Endothelial cell of umbilical vein (primary cell): ENCODE measurements around the gene GNAI1. TPM values are rescaled to one million over a fixed set of nuclear protein-coding genes. Genes with fewer than 3 reads are reported as not detected.

Source experiments
- BruUV-seq: library from RNA; stranded (reverse); fragments of 400-500 nt; replicated peaks from 2 replicates; lab custom pipeline; 2021; lab: Mats Ljungman, UMichigan
- CTCF ChIA-PET: fragments of 300-600, 350-600 bp; sonication (Branson Sonifier 250); formaldehyde crosslinking; loops from one replicate; lab custom pipeline; 2021; ENCODE audit warnings: antibody characterized with exemption, inconsistent platforms; lab: Charles Lee
- POLR2A ChIA-PET: fragments of 300-600, 350-600 bp; sonication (Branson Sonifier 250); formaldehyde crosslinking; loops from one replicate; lab custom pipeline; 2021; ENCODE audit warnings: antibody characterized with exemption, inconsistent platforms; lab: Charles Lee
- DNase-seq: peaks from one replicate; pipeline ENCODE4 v3.0.0-alpha.2; 2011; ENCODE audit warnings: low read depth, low spot score
- FAIRE-seq: peaks from 2 replicates; lab custom pipeline; 2011; peaks lifted over from hg19 to GRCh38; lab: Jason Lieb, UNC
- H2AFZ ChIP-seq: 2 replicates; pipeline ENCODE4 v1.6.0; 2012; ENCODE audit warnings: low read depth, low read length, control low read depth, inconsistent platforms
- H3K27ac ChIP-seq: 2 replicates; pipeline ENCODE4 v1.5.1; 2011; ENCODE audit warnings: low read depth, mild to moderate bottlenecking, control low read depth, low read length, moderate library complexity; ENCODE audit not compliant: insufficient read depth
- H3K27me3 ChIP-seq, 2 experiments: 2 replicates each; pipeline versions ENCODE4 v1.6.0 to v1.6.1; 2011; ENCODE audit warnings: low read length in 2 of 2, mixed read lengths in 1 of 2; ENCODE audit not compliant: control insufficient read depth in 2 of 2, insufficient read depth in 2 of 2
- H3K36me3 ChIP-seq, 2 experiments: 2 replicates in 1 of 2; 3 replicates in 1 of 2; pipeline ENCODE4 v1.5.1; 2011; ENCODE audit warnings: low read length in 2 of 2, mild to moderate bottlenecking in 1 of 2, moderate library complexity in 1 of 2; ENCODE audit not compliant: control insufficient read depth in 2 of 2, insufficient read depth in 2 of 2; ENCODE audit errors: extremely low read depth in 1 of 2
- H3K4me1 ChIP-seq: 3 replicates; pipeline ENCODE4 v1.5.1; 2011; ENCODE audit warnings: mild to moderate bottlenecking, low read length; ENCODE audit not compliant: control insufficient read depth, insufficient read depth; ENCODE audit errors: extremely low read depth
- H3K4me2 ChIP-seq: 2 replicates; pipeline ENCODE4 v1.6.1; 2011; ENCODE audit warnings: low read length, control low read depth, mixed read lengths; ENCODE audit not compliant: insufficient read depth
- H3K4me3 ChIP-seq, 3 experiments: fragments of 200-600 bp in 1 of 3; sonication (generic), shearing (Covaris generic) in 1 of 3; replicated peaks in 1 of 3; 2 replicates each; pipeline ENCODE4 v1.5.1; 2011 to 2016; ENCODE audit warnings: control low read depth in 3 of 3, low read length in 3 of 3, mild to moderate bottlenecking in 2 of 3, inconsistent platforms in 1 of 3, low read depth in 1 of 3, moderate library complexity in 1 of 3; ENCODE audit not compliant: insufficient read depth in 1 of 3
- H3K79me2 ChIP-seq: 2 replicates; pipeline ENCODE4 v1.6.0; 2012; ENCODE audit warnings: low read length, inconsistent platforms; ENCODE audit not compliant: control insufficient read depth, insufficient read depth
- H3K9ac ChIP-seq: replicated peaks from 2 replicates; pipeline ENCODE3; 2011; ENCODE audit warnings: low read length, control low read depth; ENCODE audit not compliant: insufficient read depth; ENCODE audit errors: extremely low read depth
- H3K9me1 ChIP-seq: replicated peaks from 3 replicates; pipeline ENCODE4 v1.6.0; 2011; ENCODE audit warnings: mild to moderate bottlenecking, low read length; ENCODE audit not compliant: control insufficient read depth, insufficient read depth; ENCODE audit errors: extremely low read depth
- H3K9me3 ChIP-seq: replicated peaks from 2 replicates; pipeline ENCODE4 v1.5.1; 2012; ENCODE audit warnings: low read length, inconsistent platforms; ENCODE audit not compliant: control insufficient read depth, insufficient read depth
- H4K20me1 ChIP-seq: replicated peaks from 2 replicates; pipeline ENCODE3; 2011; ENCODE audit warnings: mild to moderate bottlenecking, low read length; ENCODE audit not compliant: control insufficient read depth, insufficient read depth; ENCODE audit errors: extremely low read depth
- CTCF ChIP-seq, 2 donors: IDR thresholded peaks; 1 replicate in 1 of 2; 2 replicates in 1 of 2; pipeline ENCODE4 v1.5.1; 2011; ENCODE audit warnings: low read length in 2 of 2, mild to moderate bottlenecking in 2 of 2, moderate library complexity in 2 of 2, control low read depth in 1 of 2, inconsistent platforms in 1 of 2, low read depth in 1 of 2; ENCODE audit not compliant: insufficient read depth in 1 of 2; ENCODE audit errors: extremely low read depth in 1 of 2
- EZH2 ChIP-seq: IDR thresholded peaks from 2 replicates; pipeline ENCODE4 v1.6.1; 2012; ENCODE audit warnings: borderline replicate concordance, low read depth, mild to moderate bottlenecking, moderate library complexity, low read length, inconsistent platforms; ENCODE audit not compliant: severe bottlenecking
- FOS ChIP-seq: IDR thresholded peaks from 2 replicates; pipeline ENCODE4 v1.6.1; 2011; ENCODE audit warnings: mild to moderate bottlenecking, low read length, moderate library complexity, borderline replicate concordance; ENCODE audit not compliant: insufficient read depth
- GATA2 ChIP-seq: IDR thresholded peaks from 2 replicates; pipeline ENCODE4 v1.7.0; 2011; ENCODE audit warnings: low read depth, mild to moderate bottlenecking, moderate library complexity, mixed read lengths, low read length; ENCODE audit not compliant: insufficient read length, insufficient read depth
- JUN ChIP-seq: IDR thresholded peaks from 2 replicates; pipeline ENCODE4 v1.6.1; 2011; ENCODE audit warnings: borderline replicate concordance, low read depth; ENCODE audit not compliant: insufficient read length, insufficient read depth
- MYC ChIP-seq: IDR thresholded peaks from one replicate; pipeline ENCODE4 v1.6.1; 2011; ENCODE audit warnings: mild to moderate bottlenecking, low read depth, low read length
- POLR2A ChIP-seq: IDR thresholded peaks from 2 replicates; pipeline ENCODE4 v1.6.1; 2012; ENCODE audit warnings: low read depth, mild to moderate bottlenecking, control low read depth, low read length
- POLR2AphosphoS5 ChIP-seq: IDR thresholded peaks from 2 replicates; pipeline ENCODE4 v1.6.1; 2012; ENCODE audit warnings: low read depth, mild to moderate bottlenecking, control low read depth, low read length, moderate library complexity; ENCODE audit not compliant: insufficient read depth
- dilution Hi-C: fragments of 300-500 bp; cut with MboI; formaldehyde crosslinking; loops from one replicate; pipeline ENCODE4 v1.15.0; 2019; ENCODE audit warnings: low sequenced_read_pairs; ENCODE audit not compliant: extremely low pct_ligation_motif_present
- intact Hi-C: fragments of 100-400 bp; cut with micrococcal nuclease; formaldehyde crosslinking; loops from one replicate; pipeline ENCODE4 v1.10.0; 2022
- polyA plus RNA-seq, 4 experiments: library from polyadenylated mRNA; depleted of rRNA in 3 of 4; stranded (reverse) in 3 of 4; unstranded in 1 of 4; fragments of >200 nt; gene quantifications; 2 replicates each; pipeline versions ENCODE4 v1.2.1 to v1.2.3, GENCODE V29; 2011 to 2012; ENCODE audit warnings: missing spikeins in 1 of 4
- total RNA-seq: library from RNA; stranded (reverse); gene quantifications from 2 replicates; pipeline ENCODE4 v1.2.3, GENCODE V29; 2021
- TF ChIP-seq, protein P1 (sequence below): IDR thresholded peaks from 2 replicates; pipeline ENCODE4 v1.6.1; 2011; ENCODE audit not compliant: insufficient read depth, insufficient read length

The GNAI1 gene
- total and polyA plus RNA-seq, 2 donors (not counting 3 experiments of a cell fraction or from before 2014, with no cell fraction given): 7.5 to 15.0 TPM

- Histone ChIP-seq H3K4me1 (no peaks in the 10 kb centered on the region), H3K4me2 (no peak overlapping the region), H2AFZ (no peak overlapping the region), H3K79me2 (no peaks in the 10 kb centered on the region), H3K4me3 (no peak overlapping the region), H3K9me1 (no peaks in the 10 kb centered on the region), H3K36me3 (no peaks in the 10 kb centered on the region), H3K27ac (no peak overlapping the region), H3K9me3 (no peaks in the 10 kb centered on the region), H4K20me1 (no peaks in the 10 kb centered on the region), H3K27me3 (no peaks in the 10 kb centered on the region), H3K9ac (no peak overlapping the region)
- FAIRE-seq: no peak
- intact Hi-C loops: no loop called here
- no peak for DNase-seq
- dilution Hi-C loops: no loop called here
- CTCF ChIA-PET: interaction anchor here (1.6 to 2.7 kb wide), 2 partner anchors 9 to 12 kb away, joined by 4 to 9 read pairs; no protein-coding TSS in a partner anchor
- TF ChIP-seq, protein P1, sequence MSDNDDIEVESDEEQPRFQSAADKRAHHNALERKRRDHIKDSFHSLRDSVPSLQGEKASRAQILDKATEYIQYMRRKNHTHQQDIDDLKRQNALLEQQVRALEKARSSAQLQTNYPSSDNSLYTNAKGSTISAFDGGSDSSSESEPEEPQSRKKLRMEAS: no peak
- no peak for TF ChIP-seq MYC
- TF ChIP-seq CTCF (IDR thresholded peaks at IDR 0.05; ENCODE audit: extremely low read depth in 1 of 2, insufficient read depth in 1 of 2, low read depth in 1 of 2, low read length in 2 of 2): no peak
- no peak for TF ChIP-seq POLR2AphosphoS5
- TF ChIP-seq GATA2: no peak
- TF ChIP-seq EZH2: no peak
- TF ChIP-seq JUN: no peak
- TF ChIP-seq FOS: no peak
- no peak for TF ChIP-seq POLR2A
- no TSS peak for BruUV-seq
- POLR2A ChIA-PET: no interaction called here
Measured at GRCh38 chr7:80226629-80227028, 92.0 kb downstream of the GNAI1 start.
